Pons (tissue), 1 donor: ENCODE data around the gene RAB1B.
"Not testable (repeated sequence)": the region's sequence is repeated elsewhere in the genome, so short reads cannot be mapped to it uniquely, and the experiment has no call there.

Experiments
- DNase-seq: peaks from one replicate; pipeline ENCODE4 v3.0.0-alpha.2; 2016; ENCODE audit warnings: low spot score

RAB1B gene

DNA sequence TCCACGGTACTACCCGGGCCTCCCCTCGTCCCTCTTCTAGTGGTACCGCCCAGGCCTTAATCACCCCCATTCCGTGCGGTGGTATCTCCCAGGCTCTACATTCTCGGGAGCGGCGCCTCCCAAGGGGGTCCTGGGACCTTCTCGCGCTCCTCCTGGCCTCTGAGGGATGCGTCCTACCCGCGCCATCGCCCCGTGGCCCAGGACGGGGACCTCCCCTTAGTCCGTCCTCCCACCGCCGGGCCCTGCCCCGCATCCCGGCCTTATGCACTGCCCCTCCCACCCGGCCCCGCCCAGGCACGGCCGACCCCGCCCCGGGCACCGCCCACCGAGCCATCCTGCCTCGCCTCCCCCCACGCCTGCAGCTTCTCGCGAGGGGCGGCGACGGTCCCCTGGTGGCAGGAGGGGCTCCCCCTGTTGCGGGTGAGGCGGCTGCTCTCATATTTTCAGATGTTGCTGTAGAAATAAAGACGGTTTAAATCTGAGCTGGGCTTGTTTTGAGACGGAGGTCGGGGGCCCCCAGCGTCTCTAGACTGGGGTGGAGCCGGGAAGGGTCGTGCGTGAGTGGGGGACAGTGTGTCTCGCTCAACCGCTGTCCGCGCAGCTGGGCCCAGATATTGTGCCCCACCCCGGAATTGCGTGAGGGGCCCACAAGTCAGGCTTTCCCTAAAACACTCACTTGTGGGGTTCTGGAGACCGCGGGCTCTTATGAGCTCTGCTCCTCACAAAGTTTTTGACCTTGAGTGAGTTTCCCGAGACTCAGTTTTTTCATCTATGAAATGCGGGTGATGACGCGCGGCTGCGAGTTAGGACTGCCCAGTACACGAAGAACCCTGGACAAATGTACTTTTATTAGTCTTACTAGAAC is 828 bp upstream of the RAB1B start:
- DNase-seq, result peak; percentile 86

DNA sequence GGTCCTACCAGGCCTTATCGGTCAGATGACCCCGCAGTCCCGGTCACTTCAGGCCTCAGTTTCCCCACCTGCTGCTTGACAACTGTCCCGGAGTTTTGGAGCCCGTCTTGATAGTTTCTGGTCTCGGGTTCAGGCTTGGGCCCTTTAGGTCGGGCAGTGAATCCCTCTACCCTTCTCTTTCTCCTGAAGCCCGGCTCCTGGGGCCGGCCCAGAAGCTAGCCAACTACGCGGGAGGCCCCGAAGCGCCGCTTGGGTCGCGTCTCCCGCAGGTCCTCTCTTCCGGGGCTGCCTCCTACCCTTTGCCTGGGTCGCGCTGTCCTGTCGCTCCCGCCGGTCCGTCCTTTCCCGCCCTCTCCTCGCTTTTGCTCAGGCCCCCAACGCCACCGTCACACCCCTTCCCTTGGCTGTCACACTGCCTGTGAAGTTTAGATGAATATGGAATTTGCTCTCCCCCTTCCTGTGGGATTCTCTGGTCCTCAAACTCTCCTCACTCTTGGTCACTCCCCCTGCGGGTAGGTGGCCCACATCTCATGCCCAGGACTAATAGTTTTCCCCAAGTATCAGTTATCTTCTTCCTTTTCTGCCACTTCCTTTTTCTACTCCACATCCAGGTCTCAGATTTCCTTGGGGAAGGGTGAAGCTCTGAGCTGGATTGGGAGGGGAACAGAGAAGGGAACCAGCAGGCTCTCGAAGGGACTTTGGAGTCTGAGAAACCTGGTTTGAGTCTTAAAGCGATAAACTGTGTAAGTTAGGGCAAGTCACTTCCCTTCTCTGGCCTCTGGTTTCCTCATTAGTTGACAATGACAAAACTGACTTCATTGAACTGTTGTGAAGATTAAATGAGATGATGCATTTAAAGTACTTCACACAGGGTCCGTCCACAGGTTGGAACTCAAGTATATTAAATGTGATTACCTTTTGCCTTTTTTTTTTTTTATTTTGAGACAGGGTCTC is 790 bp downstream of the RAB1B start:
- DNase-seq, result no peak

DNA sequence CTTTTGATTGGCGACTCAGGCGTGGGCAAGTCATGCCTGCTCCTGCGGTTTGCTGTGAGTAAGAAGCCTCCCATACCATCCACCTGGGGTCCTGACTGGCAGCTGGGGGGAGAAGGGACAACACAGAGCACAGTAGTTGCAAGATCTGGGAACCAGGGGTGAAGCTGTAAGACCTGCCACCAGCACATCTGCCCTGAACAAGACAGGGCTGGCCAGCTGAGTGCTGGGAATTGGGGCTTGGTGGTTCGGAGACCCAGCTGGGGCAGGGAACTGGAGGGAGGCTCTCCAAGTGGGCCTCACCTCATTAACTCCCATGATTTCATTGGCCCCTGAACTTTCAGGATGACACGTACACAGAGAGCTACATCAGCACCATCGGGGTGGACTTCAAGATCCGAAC is 3.4 kb downstream of the RAB1B start:
- no peak for DNase-seq

DNA sequence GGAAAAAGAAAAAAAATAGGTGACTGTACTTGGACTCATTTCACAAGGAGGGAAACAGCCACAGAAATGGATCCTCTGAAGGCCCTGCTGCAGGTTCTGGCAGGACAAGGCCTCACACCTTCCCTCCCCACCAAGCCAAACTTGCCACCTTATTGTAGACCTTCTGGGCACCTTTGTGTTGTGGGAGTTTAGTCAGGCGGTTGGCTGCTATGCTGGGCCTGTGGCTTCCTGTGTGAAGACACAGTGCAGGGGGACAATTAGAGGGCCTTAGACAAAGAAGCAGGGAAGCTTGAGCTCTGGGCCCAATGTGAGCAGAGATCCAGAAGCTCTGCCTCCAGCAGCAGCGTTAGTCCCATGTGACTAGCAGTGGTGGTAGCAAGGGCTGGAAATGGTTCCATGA is 4.2 kb downstream of the RAB1B start:
- DNase-seq, result no peak

DNA sequence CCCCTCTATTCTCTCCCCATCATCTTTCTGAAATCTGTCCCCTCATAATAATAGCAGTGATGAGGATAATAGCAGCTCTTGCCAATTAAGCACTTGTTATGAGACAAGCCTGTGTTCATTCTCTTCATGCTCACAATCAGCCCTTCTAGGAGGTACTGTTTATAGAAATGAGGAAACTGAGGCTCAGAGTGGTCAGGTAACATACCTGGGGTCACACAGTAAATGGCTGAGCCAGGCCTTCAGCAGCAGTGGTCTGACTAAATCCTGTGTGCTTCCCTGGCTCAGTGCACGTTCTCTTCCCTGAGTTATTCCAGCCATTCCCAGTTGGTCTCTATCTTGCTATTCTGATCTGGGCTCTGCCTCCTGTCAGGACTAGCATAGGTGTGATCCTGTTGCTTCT is 5.8 kb downstream of the RAB1B start:
- DNase-seq, result no peak

DNA sequence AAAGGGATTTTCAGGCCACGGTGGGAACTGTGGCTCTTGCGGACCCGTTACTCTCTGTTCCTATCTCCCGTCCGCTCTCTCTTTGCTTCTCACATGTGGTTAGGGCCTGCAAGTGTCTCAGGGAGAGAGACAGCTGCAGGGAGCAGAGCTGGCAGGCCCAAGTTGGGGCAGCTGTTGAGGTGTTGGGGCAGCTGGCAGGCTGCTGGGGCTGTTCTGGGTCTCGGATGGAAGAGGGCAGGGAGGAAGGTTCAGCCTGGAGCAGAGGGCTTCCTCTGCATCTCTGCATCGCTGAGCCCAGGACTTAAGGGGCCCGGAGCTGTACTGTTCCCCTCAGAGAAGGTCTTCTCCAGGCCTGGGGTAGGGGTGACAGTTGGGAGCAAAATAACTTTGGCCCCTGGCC is 7.0 kb downstream of the RAB1B start:
- DNase-seq, result no peak

DNA sequence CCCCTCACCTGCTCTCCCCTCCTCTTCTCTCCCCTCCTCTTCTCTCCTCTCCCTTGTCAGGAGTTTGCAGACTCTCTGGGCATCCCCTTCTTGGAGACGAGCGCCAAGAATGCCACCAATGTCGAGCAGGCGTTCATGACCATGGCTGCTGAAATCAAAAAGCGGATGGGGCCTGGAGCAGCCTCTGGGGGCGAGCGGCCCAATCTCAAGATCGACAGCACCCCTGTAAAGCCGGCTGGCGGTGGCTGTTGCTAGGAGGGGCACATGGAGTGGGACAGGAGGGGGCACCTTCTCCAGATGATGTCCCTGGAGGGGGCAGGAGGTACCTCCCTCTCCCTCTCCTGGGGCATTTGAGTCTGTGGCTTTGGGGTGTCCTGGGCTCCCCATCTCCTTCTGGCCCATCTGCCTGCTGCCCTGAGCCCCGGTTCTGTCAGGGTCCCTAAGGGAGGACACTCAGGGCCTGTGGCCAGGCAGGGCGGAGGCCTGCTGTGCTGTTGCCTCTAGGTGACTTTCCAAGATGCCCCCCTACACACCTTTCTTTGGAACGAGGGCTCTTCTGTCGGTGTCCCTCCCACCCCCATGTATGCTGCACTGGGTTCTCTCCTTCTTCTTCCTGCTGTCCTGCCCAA is 7.7 kb downstream of the RAB1B start:
- DNase-seq, result no peak

DNA sequence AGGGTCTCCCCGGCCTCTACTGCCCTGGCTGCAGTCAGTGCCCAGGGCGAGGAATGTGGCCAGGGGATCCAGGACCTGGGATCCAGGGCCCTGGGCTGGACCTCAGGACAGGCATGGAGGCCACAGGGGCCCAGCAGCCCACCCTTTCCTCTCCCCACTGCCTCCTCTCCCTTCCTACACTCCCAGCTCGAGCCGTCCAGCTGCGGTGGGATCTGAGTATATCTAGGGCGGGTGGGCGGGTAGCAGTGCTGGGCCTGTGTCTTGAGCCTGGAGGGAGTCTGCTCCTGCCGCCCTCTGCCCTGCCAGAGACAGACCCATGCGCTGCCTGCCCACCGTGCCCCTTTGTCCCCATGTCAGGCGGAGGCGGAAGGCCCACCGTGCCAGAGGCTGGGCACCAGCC is 8.2 kb downstream of the RAB1B start:
- DNase-seq, result not testable (repeated sequence)

DNA sequence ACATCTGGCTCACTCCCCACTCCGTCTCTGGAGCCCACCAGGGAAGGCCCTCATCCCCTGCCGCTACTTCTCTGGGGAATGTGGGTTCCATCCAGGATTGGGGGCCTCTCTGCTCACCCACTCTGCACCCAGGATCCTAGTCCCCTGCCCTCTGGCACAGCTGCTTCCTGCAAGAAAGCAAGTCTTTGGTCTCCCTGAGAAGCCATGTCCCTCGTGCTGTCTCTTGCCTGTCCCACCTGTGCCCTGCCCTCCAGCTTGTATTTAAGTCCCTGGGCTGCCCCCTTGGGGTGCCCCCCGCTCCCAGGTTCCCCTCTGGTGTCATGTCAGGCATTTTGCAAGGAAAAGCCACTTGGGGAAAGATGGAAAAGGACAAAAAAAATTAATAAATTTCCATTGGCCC is 8.6 kb downstream of the RAB1B start:
- not testable (repeated sequence) for DNase-seq

DNA sequence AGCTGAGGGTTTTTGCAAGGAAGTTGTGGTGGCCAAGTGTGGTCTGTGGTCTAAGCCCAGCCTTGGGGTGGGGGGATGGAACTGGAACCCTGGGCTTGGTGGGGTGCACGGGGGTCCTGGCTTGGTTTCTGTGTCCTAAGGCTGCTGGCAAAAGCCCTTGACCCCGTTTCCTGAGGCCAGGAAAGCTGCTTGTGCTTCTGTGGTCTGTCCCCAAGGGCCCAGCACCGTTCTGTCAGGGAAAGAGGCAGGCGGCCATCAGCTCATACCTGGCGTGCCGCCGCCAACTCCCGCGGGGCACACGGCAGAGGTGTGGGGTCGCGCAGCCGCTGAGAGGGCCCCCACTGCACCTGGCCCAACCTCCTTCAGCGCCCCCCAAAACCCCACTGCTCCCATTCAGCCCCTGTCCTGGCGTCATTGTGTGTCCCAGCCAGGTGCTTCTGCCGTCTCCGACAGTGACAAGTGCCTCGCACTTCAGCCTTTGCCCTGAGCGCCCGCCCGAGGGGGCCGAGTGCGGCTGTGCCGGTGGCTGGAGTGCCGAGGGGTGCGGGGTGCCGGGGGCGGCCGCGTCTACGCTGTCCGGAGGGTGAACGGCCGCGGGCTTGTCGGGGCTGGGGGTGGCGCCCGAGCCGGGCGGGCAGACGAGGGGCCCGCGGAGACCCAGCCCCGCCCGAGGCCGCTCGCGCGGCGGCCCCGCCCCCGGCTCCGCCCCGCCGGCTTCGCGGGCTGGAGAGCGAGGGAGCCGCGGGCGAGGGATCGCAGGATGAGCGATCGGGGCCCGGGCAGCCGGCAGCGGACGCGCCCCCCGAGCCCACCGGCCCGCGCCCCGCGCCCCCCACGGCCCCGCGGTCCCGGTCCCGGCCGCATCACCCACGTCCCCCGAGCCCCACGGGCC is 9.3 kb downstream of the RAB1B start, which contains the start of gene CNIH2:
CNIH2 (plus strand) TSS at position 705 of the 892 bp plus-strand sequence. CDS start 282 bp downstream, outside the sequence.
- DNase-seq, result no peak

DNA sequence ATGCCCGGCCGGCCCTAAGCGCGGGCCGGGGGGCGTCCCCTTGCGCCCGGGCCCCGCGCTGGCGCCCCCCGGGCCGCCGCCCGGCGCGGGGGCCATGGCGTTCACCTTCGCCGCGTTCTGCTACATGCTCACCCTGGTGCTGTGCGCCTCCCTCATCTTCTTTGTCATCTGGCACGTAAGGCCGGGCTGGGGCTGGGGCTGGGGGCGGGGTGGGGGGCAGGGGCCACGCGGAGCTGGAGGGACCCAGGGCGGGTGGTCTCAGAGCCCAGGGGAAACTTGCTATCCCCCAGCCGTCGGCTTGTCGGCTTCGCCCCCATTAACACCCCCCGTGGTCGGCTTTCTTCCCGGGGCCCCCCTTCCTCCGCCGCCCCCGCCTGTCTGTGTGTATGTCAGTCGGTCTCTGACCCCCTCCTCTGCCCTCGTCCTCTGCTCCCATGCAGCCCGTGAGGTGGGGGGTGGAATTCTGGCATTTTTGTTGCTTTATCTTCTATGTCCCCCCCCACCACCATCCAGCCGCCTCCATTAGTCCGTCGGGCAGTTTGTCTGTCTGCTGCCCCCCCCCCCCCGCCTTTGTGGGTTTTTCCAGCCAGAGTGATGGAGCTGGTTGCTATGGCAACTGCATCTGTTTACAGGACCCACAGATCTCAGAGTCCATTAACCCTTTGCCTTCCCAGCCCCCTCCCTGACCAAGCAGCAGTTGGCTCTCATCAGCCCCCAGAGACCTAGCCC is 10.1 kb downstream of the RAB1B start:
- DNase-seq, result no peak

DNA sequence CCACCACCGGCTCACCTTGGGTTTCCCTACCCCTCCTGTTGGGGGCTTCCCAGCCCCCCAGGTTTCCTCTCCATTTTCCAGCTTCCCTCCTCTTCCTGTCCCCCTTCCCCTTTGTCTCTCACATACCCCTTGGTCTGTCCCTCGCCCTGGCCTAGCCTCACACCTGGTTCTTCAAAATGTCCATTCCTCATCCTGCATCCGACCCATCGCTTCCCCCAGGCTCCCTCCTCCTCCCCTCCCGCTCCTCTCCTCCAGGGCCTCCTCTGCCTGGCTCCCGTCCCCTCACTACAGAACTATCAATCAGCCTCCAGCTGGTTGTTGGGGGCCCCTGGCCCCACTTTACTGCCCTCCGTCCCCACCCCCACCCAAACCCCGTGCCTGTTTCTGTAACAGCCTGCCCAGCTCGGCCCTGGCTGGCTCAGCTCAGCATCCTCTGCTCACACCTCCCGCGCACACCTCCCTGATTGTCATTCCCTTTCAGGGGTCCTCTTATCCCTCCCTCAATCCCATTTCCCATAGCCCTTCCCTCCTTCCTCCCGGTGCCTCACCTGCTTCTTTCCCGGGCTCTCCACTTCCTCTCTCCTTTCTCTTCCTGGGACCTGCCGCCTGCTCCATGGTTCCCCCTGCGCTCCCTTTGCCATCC is 10.8 kb downstream of the RAB1B start:
- no peak for DNase-seq

DNA sequence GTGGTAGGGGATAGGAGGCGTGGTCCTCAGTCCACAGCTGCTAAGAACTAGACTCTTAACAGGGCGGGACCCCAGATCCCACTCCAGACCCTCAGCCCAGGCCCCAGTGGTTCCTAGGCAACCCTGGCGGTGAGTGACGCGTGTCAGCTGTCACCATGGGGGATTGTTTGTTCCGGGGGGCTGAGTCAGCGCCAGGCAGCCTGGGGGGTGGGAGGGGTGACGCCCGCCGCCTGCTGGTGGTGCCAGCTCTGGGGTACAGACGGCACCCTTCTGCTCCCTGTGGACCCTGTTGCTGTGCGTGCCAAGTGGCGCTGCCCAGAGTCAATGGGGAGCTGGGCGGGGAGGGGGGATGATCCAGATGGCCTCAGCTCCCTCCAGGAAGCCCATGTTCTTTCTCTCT is 12.0 kb downstream of the RAB1B start:
- no peak for DNase-seq

DNA sequence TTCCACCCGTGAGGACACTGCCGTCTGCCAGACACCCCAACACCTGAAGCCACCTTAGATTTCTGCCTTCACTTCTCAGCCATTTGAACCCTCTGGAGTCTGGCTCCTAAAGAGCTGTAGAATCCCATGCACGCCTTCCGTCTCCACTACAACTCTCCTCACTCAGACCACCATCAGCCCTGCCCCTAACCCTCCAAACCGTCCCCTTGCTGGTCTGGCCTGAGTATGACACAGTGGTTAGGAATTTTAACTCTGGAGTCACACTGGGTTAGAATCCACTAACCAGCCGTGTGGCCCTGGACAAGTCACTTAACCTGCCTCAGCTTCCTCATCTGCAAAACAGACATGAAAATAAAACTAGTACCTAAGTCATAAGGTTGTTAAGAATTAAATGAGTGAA is 12.6 kb downstream of the RAB1B start:
- DNase-seq, result no peak

DNA sequence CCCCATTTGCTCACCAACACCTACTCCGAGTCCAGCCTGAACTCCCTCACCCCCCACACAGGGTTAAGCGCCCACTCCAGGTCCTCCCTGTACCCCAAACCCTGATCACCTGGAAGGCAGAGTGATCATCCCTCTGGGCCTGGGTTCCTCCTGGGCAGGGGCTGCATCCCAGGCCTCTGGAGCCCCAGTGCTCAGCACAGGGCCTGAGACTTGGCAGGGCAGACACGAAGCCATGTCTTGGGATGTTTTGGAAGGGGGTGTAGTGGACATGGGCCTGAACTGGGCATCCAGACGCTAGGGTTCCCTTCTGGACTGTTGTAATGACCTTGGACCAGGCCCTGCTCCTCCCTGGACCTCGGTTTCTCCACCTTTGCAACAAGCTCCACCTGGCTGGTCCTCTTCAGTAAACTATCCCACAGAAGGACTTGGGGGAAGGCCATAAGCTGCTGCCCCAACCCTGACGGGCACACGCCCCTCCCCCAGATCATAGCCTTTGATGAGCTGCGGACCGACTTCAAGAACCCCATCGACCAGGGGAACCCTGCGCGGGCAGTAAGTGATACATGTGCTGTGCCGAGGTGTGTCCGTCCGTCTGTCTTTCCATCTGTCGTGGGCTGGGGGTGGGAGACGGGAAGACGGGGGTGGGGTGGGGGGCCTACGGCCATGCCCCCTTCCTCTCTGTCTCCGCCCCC is 13.5 kb downstream of the RAB1B start:
- DNase-seq, result no peak

DNA sequence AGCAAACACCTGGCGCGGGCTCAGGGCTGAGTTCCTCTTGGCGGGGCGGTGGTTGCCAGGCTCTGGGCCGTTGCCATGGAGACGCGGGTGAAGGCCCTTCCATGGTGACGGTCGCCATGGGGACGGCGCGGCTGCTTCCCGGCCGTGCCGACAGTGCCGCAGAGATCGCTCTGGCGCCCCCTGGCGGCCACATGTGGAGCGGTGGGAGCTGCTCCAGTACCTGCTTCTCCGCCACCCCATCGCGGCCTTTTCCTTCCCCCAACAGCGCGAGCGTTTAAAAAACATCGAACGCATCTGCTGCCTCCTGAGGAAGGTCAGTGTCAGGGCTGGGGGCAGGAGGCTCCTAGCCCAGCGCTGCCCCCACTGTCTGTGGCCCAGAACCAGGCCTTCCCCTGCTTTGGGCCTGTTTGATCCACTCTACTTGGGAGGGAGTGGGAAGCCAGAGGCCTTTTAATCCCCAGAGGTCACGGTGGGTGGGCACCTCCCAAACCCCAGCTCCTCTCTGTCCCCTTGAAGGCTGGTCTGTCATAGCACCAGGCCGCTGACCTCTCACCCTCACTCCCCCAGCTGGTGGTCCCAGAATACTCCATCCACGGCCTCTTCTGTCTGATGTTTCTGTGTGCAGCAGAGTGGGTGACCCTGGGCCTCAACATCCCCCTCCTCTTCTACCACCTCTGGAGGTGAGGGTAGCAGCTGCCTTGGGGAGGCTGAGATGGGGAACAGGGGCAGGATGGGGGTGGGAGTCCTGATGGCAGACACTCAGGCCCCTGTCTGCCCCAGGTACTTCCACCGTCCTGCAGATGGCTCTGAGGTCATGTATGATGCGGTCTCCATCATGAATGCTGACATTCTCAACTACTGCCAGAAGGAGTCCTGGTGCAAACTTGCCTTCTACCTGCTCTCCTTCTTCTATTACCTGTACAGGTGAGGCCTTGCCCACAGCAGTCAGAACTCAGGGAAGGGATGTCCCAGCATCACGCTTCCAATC is 14.3 kb downstream of the RAB1B start:
- DNase-seq, result peak; percentile 96

DNA sequence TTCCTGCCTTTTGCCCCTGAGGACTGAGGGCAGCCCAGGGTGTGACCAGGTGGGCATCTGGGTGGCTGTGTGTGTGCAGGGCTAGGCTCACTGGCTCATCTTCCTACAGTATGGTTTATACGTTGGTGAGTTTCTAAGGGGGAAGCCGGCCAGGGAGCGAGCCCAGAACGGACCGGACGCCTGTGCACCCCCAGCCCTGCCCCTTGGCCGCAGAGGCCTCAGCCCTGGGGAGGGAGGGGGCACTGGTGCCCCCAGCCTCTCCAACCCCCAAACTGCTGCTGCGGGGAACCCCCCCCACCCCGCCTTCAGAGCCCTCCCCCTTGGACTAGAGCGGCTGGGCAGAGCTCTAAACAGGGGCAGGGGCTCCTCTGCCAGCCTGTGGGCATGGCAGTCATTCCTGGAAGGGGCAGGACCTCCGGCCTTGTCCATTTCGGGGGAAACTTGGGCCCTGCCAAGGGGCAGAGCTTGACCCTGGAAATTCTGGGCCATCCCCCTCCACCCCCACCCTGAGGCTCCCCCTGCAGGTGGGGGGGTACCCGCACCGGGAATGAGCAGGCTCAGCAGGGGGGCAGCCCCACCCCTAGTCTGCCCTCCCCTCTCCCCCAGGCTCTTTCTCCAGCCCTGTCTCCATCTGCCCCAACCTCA is 15.1 kb downstream of the RAB1B start:
- no peak for DNase-seq
